Stimulated activated CD8-positive, alpha-beta memory T cell treated with anti-CD3 and anti-CD28 coated beads, Interleukin-12 subunit alpha, Interleukin-12 subunit beta, amount 100 ng/mL, for 4 hours (primary cell): ENCODE data around the gene ADSS1.

Experiments used
- DNase-seq: peaks from one replicate; pipeline ENCODE4 v3.0.0-alpha.2; 2020; ENCODE audit warnings: low read depth

The ADSS1 gene

GRCh38 chr14:104770072-104770579 is 46.1 kb downstream of the ADSS1 start:
- no peak for DNase-seq

GRCh38 chr14:104770851-104771272 is 46.8 kb downstream of the ADSS1 start:
- DNase-seq: no peak

GRCh38 chr14:104771374-104771773 is 47.3 kb downstream of the ADSS1 start:
- DNase-seq: no peak

GRCh38 chr14:104771918-104772706 is 48.1 kb downstream of the ADSS1 start:
- DNase-seq: no peak

- no peak for DNase-seq
Measured at GRCh38 chr14:104772707-104773504, 48.9 kb downstream of the ADSS1 start.

- DNase-seq: no peak
Measured at GRCh38 chr14:104773505-104774452, 49.8 kb downstream of the ADSS1 start.

- no peak for DNase-seq
Measured at GRCh38 chr14:104774453-104775072, 50.5 kb downstream of the ADSS1 start.

GRCh38 chr14:104775073-104775489 is 51.1 kb downstream of the ADSS1 start:
- no peak for DNase-seq

GRCh38 chr14:104776481-104776880 is 52.5 kb downstream of the ADSS1 start:
- no peak for DNase-seq

- no peak for DNase-seq
Measured at GRCh38 chr14:104776961-104777807, 53.2 kb downstream of the ADSS1 start.

- no peak for DNase-seq
Measured at GRCh38 chr14:104777808-104778249, 53.8 kb downstream of the ADSS1 start.

GRCh38 chr14:104778694-104779331 is 54.8 kb downstream of the ADSS1 start:
- no peak for DNase-seq

GRCh38 chr14:104779776-104780512 is 55.9 kb downstream of the ADSS1 start:
- DNase-seq: no peak

GRCh38 chr14:104780513-104781030 is 56.5 kb downstream of the ADSS1 start:
- DNase-seq: no peak

- DNase-seq: no peak
Measured at GRCh38 chr14:104781271-104782077, 57.4 kb downstream of the ADSS1 start.

GRCh38 chr14:104782086-104782807 is 58.2 kb downstream of the ADSS1 start:
- DNase-seq: no peak

GRCh38 chr14:104782808-104783139 is 58.7 kb downstream of the ADSS1 start:
- no peak for DNase-seq
